Gastrocnemius medialis (tissue), 4 donors: ENCODE data around the gene COPS3. TPM values are rescaled to one million over a fixed set of nuclear protein-coding genes. Genes with fewer than 3 reads are reported as not detected.
"Not testable (repeated sequence)": the region's sequence is repeated elsewhere in the genome, so short reads cannot be mapped to it uniquely, and the experiment has no call there.

Experiments used
- ATAC-seq, 2 donors: fragments of 150-250 bp; one replicate each; pipeline ENCODE4 v1.9.1; 2016
- DNase-seq, 2 donors: peaks; one replicate each; pipeline ENCODE4 v3.0.0-alpha.2; 2019
- H3K27ac ChIP-seq, 4 donors: fragments of 200-600 bp; sonication (generic); 1 replicate in 1 of 4; 2 replicates in 3 of 4; pipeline ENCODE4 v1.5.1; 2016 to 2018; ENCODE audit warnings: mild to moderate bottlenecking in 2 of 4, moderate library complexity in 1 of 4
- H3K27me3 ChIP-seq, 3 donors: fragments of 200-600 bp; sonication (generic) in 2 of 3; 1 replicate in 1 of 3; 2 replicates in 2 of 3; pipeline versions ENCODE4 v1.5.1 to v1.6.0; 2016 to 2019; ENCODE audit warnings: mild to moderate bottlenecking in 1 of 3, moderate library complexity in 1 of 3
- H3K36me3 ChIP-seq, 2 donors: fragments of 200-600 bp; sonication (generic) in 1 of 2; one replicate each; pipeline ENCODE4 v1.5.1; 2017 to 2018
- H3K4me1 ChIP-seq, 2 donors: fragments of 200-600 bp; sonication (generic) in 1 of 2; one replicate each; pipeline ENCODE4 v1.5.1; 2016 to 2017; ENCODE audit warnings: mild to moderate bottlenecking in 2 of 2
- H3K4me3 ChIP-seq, 4 donors: fragments of 200-600 bp; sonication (generic) in 3 of 4; 1 replicate in 1 of 4; 2 replicates in 3 of 4; pipeline ENCODE4 v1.5.1; 2016 to 2019; ENCODE audit warnings: mild to moderate bottlenecking in 2 of 4
- H3K9me3 ChIP-seq, 3 donors: fragments of 200-600 bp; sonication (generic) in 2 of 3; 1 replicate in 1 of 3; 2 replicates in 2 of 3; pipeline ENCODE4 v1.5.1; 2016 to 2019
- POLR2A ChIP-seq, 2 donors: fragments of 450-650 bp; IDR thresholded peaks; one replicate each; pipeline ENCODE4 v1.6.1; 2017; ENCODE audit warnings: antibody characterized with exemption in 2 of 2, mild to moderate bottlenecking in 2 of 2, moderate library complexity in 2 of 2
- in situ Hi-C, 4 donors: fragments of 200-750 bp; cut with MboI; loops; one replicate each; pipeline versions ENCODE4 v1.15.0 to v1.8.0; 2017; ENCODE audit warnings: low sequenced_read_pairs in 4 of 4
- intact Hi-C: fragments of 100-400 bp; cut with DNase I; formaldehyde crosslinking; loops from one replicate; pipeline ENCODE4 v1.15.1; 2023; ENCODE audit warnings: low total_unique reads
- total RNA-seq, 4 donors: library from RNA; depleted of rRNA; stranded (reverse); fragments of >200 nt; gene quantifications; one replicate each; pipeline versions ENCODE4 v1.1.0 to v1.2.3, GENCODE V29; 2016
- TF ChIP-seq, protein P1 (sequence below), 5 experiments: fragments of 450-650 bp in 3 of 5; fragments of 200-600 bp in 2 of 5; sonication (generic) in 2 of 5; IDR thresholded peaks in 4 of 5; conservative IDR thresholded peaks in 1 of 5; 1 replicate in 4 of 5; 2 replicates in 1 of 5; pipeline ENCODE4 v1.5.1; 2016 to 2019; ENCODE audit warnings: antibody characterized with exemption in 5 of 5, mild to moderate bottlenecking in 3 of 5, moderate library complexity in 3 of 5

Gene COPS3
- total RNA-seq, 4 donors from 2014 or later, result 145 to 249 (median 175) TPM

GRCh38 chr17:17264430-17264829 is 16.6 kb downstream of the COPS3 start:
- ATAC-seq, result no peak
- no peak for DNase-seq
- Histone ChIP-seq H3K27ac (no peak overlapping the region), H3K27me3 (no peaks in the 10 kb centered on the region), H3K4me3 (no peak overlapping the region), H3K4me1 (no peaks in the 10 kb centered on the region), H3K36me3 (peaks cover 2 to 95% of the 10 kb centered on the region in 2 donors), H3K9me3 (no peaks in the 10 kb centered on the region)
- TF ChIP-seq POLR2A (IDR thresholded peaks at IDR 0.05), result no peak
- TF ChIP-seq, protein P1, sequence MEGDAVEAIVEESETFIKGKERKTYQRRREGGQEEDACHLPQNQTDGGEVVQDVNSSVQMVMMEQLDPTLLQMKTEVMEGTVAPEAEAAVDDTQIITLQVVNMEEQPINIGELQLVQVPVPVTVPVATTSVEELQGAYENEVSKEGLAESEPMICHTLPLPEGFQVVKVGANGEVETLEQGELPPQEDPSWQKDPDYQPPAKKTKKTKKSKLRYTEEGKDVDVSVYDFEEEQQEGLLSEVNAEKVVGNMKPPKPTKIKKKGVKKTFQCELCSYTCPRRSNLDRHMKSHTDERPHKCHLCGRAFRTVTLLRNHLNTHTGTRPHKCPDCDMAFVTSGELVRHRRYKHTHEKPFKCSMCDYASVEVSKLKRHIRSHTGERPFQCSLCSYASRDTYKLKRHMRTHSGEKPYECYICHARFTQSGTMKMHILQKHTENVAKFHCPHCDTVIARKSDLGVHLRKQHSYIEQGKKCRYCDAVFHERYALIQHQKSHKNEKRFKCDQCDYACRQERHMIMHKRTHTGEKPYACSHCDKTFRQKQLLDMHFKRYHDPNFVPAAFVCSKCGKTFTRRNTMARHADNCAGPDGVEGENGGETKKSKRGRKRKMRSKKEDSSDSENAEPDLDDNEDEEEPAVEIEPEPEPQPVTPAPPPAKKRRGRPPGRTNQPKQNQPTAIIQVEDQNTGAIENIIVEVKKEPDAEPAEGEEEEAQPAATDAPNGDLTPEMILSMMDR (IDR thresholded peaks at IDR 0.05 in 4 of 5, conservative IDR thresholded peaks at IDR 0.05 in 1 of 5), result no peak
- intact Hi-C loops, result no loop called here
- in situ Hi-C loops, result no loop called here

DNA sequence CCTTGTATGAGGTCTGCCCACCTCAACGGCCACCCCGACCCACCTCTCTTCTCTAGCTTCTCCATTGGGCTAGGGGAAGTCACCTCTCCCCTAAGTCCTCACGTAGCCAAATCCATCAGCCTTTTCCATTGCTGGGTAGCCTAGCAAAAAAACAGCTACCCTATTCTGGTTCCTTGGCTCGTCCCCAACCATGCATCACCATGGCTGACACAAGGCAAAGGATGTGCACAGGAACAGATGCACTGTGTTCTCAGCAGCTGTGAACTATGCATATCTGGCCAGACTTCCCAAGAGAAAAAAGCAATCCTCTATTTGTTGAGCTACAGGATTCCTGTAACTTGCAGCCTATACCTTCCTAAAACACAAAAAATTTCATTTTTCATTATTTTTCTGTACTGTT is 22.0 kb downstream of the COPS3 start:
- no peak for ATAC-seq
- Histone ChIP-seq H3K4me3 (no peak overlapping the region), H3K4me1 (no peaks in the 10 kb centered on the region), H3K9me3 (no peaks in the 10 kb centered on the region), H3K27ac (no peak overlapping the region), H3K27me3 (no peaks in the 10 kb centered on the region), H3K36me3 (peaks cover 2 to 92% of the 10 kb centered on the region in 2 donors)
- DNase-seq, result no peak
- intact Hi-C loops (no loop called here), in situ Hi-C loops (no loop called here)
- TF ChIP-seq, protein P1 (IDR thresholded peaks at IDR 0.05 in 4 of 5, conservative IDR thresholded peaks at IDR 0.05 in 1 of 5), result no peak
- TF ChIP-seq POLR2A (IDR thresholded peaks at IDR 0.05), result no peak

GRCh38 chr17:17258011-17258410 is 23.0 kb downstream of the COPS3 start:
- ATAC-seq, result no peak
- intact Hi-C loops, result no loop called here

DNA sequence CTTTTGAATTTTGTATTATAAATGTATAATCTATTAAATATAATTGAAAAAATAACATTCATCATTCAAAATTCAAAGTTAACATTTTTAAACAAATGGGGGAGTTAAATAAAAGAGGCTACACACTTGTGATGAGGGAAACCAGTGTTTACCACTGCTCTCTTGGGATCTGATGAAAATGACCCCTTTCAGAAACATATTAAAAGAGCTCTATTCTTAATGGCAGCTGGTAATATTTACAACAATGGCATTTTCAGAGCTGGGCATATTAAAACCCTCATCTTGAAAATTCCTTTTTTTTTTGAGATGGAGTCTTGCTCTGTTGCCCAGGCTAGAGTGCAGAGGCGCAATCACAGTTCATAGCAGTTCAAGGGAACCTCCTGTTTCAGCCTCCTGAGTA is 24.7 kb downstream of the COPS3 start:
- Histone ChIP-seq H3K27ac (no peak overlapping the region), H3K9me3 (no peaks in the 10 kb centered on the region), H3K4me3 (no peak overlapping the region), H3K36me3 (peaks cover 2 to 96% of the 10 kb centered on the region in 2 donors), H3K27me3 (no peaks in the 10 kb centered on the region), H3K4me1 (no peaks in the 10 kb centered on the region)
- no peak for DNase-seq
- no peak for ATAC-seq
- in situ Hi-C loops (no loop called here), intact Hi-C loops (no loop called here)
- no peak for TF ChIP-seq POLR2A (IDR thresholded peaks at IDR 0.05)
- TF ChIP-seq, protein P1 (IDR thresholded peaks at IDR 0.05 in 4 of 5, conservative IDR thresholded peaks at IDR 0.05 in 1 of 5), result no peak

More at GRCh38 chr17:17258011-17258410, 23.0 kb downstream of the COPS3 start:
- in situ Hi-C loops, result no loop called here
- Histone ChIP-seq H3K27me3 (no peaks in the 10 kb centered on the region), H3K36me3 (peaks cover 2 to 94% of the 10 kb centered on the region in 2 donors), H3K4me1 (no peaks in the 10 kb centered on the region), H3K27ac (no peak overlapping the region), H3K9me3 (no peaks in the 10 kb centered on the region), H3K4me3 (no peak overlapping the region)
- no peak for DNase-seq
- no peak for TF ChIP-seq POLR2A (IDR thresholded peaks at IDR 0.05)
- TF ChIP-seq, protein P1 (IDR thresholded peaks at IDR 0.05 in 4 of 5, conservative IDR thresholded peaks at IDR 0.05 in 1 of 5), result no peak

DNA sequence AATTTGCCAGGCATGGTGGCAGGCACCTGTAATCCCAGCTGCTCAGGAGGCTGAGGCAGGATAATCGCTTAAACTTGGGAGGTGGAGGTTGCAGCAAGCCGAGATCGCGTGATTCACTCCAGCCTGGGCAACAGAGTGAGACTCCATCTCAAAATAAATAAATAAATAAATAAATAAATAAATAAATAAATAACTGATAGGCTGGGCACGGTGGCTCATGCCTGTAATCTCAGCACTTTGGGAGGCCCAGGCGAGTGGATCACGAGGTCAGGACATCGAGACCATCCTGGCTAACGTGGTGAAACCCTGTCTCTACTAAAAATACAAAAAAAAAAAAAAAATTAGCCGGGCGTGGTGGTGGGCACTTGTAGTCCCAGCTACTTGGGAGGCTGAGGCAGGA is 25.4 kb downstream of the COPS3 start:
- in situ Hi-C loops, ATAC-seq: not testable (repeated sequence)

More for the DNA sequence above, 25.4 kb downstream of the COPS3 start:
- DNase-seq, H3K27me3 ChIP-seq, intact Hi-C loops, H3K4me3 ChIP-seq, H3K27ac ChIP-seq, H3K9me3 ChIP-seq, H3K4me1 ChIP-seq: not testable (repeated sequence)
- peaks cover 2 to 96% of the 10 kb centered on the region in 2 donors for H3K36me3 ChIP-seq
